ENCODE results near the gene ZFAND4.

DNA sequence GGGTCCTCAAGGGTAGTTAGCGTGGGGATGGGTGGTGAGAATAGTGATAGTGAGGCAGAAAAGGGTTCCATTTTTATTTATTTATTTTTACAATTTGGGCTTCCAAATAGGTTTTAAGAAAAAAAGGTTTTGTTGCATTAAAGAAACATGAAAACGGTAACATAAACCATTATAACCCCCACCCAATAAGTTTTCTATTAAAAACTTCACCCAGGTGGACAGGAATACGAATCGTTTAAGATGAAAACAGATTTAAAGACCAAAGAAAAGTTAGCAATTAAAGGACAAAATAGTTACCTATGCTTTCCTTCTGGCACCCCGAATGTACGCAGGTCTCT is 78.7 kb downstream of the ZFAND4 start:
- TF ChIP-seq POLR2AphosphoS5 (IDR thresholded peaks at IDR 0.05; ENCODE audit: low read depth, low read length), result no peak
- TF ChIP-seq, protein P1, sequence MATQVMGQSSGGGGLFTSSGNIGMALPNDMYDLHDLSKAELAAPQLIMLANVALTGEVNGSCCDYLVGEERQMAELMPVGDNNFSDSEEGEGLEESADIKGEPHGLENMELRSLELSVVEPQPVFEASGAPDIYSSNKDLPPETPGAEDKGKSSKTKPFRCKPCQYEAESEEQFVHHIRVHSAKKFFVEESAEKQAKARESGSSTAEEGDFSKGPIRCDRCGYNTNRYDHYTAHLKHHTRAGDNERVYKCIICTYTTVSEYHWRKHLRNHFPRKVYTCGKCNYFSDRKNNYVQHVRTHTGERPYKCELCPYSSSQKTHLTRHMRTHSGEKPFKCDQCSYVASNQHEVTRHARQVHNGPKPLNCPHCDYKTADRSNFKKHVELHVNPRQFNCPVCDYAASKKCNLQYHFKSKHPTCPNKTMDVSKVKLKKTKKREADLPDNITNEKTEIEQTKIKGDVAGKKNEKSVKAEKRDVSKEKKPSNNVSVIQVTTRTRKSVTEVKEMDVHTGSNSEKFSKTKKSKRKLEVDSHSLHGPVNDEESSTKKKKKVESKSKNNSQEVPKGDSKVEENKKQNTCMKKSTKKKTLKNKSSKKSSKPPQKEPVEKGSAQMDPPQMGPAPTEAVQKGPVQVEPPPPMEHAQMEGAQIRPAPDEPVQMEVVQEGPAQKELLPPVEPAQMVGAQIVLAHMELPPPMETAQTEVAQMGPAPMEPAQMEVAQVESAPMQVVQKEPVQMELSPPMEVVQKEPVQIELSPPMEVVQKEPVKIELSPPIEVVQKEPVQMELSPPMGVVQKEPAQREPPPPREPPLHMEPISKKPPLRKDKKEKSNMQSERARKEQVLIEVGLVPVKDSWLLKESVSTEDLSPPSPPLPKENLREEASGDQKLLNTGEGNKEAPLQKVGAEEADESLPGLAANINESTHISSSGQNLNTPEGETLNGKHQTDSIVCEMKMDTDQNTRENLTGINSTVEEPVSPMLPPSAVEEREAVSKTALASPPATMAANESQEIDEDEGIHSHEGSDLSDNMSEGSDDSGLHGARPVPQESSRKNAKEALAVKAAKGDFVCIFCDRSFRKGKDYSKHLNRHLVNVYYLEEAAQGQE (IDR thresholded peaks at IDR 0.05; ENCODE audit: insufficient read depth in 1 of 2, low read depth in 2 of 2, low read length in 2 of 2), result no peak

Data from PFSK-1 (cell line).